ENCODE measurements around the gene LUC7L2. TPM values are rescaled to one million over a fixed set of nuclear protein-coding genes. Genes with fewer than 3 reads are reported as not detected.
"Not testable (repeated sequence)": the region's sequence is repeated elsewhere in the genome, so short reads cannot be mapped to it uniquely, and the experiment has no call there.

The LUC7L2 gene
- total RNA-seq, 4 donors from 2014 or later, result 29.4 to 77.6 (median 50.0) TPM

DNA sequence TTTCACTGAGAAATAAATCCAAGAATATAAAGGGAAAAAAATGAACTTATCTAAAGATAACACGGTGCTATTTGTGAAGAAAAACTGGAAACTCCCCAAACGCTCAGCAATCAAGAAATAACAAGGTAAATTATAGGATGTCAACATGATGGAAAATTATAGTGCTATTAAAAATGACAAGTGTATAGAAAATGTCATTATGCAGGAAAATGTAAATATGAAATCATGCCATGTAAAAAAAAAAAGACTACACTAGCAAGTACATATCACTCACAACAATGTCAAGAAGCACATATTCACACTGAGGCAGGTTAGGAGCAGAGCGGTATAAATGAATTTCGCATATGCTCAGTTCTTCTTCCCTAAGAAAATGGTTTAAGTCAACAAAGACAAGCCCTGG, 96.1 kb downstream of the LUC7L2 start:
- intact Hi-C loops (cut with DNase I), result no loop called here
- H3K9me3 ChIP-seq, result no peaks in the 10 kb centered on the region
- TF ChIP-seq POLR2A (IDR thresholded peaks at IDR 0.05), result no peak
- TF ChIP-seq, protein P1, sequence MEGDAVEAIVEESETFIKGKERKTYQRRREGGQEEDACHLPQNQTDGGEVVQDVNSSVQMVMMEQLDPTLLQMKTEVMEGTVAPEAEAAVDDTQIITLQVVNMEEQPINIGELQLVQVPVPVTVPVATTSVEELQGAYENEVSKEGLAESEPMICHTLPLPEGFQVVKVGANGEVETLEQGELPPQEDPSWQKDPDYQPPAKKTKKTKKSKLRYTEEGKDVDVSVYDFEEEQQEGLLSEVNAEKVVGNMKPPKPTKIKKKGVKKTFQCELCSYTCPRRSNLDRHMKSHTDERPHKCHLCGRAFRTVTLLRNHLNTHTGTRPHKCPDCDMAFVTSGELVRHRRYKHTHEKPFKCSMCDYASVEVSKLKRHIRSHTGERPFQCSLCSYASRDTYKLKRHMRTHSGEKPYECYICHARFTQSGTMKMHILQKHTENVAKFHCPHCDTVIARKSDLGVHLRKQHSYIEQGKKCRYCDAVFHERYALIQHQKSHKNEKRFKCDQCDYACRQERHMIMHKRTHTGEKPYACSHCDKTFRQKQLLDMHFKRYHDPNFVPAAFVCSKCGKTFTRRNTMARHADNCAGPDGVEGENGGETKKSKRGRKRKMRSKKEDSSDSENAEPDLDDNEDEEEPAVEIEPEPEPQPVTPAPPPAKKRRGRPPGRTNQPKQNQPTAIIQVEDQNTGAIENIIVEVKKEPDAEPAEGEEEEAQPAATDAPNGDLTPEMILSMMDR (IDR thresholded peaks at IDR 0.05), result no peak
- 89% methylated on average over 4 of the region's 4 CpGs for WGBS, 2 donors
- peaks cover 0 to 12% (median 0%) of the 10 kb centered on the region in 3 donors for H3K4me1 ChIP-seq
- H3K27me3 ChIP-seq, result no peaks in the 10 kb centered on the region
- peaks cover 0 to 8% (median 0%) of the 10 kb centered on the region in 3 donors for H3K36me3 ChIP-seq
- no peak for DNase-seq
- H3K4me3 ChIP-seq, result no peak overlapping the region
- H3K27ac ChIP-seq, result no peak overlapping the region

DNA sequence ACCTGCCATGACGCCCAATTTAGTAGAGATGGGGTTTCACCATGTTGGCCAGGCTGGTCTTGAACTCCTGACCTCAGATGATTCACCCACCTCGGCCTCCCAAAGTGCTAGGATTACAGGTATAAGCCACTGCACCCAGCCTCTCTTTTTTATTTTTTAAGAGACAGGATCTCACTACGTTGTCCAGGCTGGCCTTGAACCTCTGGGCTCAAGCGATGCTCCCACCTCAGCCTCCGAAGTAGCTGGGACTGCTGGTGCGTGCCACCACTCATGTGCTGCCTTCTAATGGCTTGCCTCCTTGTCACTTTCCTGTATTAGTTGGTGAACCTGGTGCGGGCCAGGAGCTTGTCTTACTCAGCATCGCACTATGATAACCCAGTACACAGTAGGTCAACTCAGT, 96.8 kb downstream of the LUC7L2 start:
- Histone ChIP-seq H3K36me3 (peaks cover 0 to 8% (median 0%) of the 10 kb centered on the region in 3 donors), H3K9me3 (no peaks in the 10 kb centered on the region), H3K27me3 (no peaks in the 10 kb centered on the region), H3K4me1 (peaks cover 0 to 12% (median 0%) of the 10 kb centered on the region in 3 donors), H3K27ac (no peak overlapping the region), H3K4me3 (no peak overlapping the region)
- intact Hi-C loops (cut with DNase I), result no loop called here
- 90 to 92% methylated on average over 7 to 8 of the region's 8 CpGs for WGBS, 2 donors
- TF ChIP-seq POLR2A (IDR thresholded peaks at IDR 0.05), result no peak
- TF ChIP-seq, protein P1 (IDR thresholded peaks at IDR 0.05), result no peak
- no peak for DNase-seq

DNA sequence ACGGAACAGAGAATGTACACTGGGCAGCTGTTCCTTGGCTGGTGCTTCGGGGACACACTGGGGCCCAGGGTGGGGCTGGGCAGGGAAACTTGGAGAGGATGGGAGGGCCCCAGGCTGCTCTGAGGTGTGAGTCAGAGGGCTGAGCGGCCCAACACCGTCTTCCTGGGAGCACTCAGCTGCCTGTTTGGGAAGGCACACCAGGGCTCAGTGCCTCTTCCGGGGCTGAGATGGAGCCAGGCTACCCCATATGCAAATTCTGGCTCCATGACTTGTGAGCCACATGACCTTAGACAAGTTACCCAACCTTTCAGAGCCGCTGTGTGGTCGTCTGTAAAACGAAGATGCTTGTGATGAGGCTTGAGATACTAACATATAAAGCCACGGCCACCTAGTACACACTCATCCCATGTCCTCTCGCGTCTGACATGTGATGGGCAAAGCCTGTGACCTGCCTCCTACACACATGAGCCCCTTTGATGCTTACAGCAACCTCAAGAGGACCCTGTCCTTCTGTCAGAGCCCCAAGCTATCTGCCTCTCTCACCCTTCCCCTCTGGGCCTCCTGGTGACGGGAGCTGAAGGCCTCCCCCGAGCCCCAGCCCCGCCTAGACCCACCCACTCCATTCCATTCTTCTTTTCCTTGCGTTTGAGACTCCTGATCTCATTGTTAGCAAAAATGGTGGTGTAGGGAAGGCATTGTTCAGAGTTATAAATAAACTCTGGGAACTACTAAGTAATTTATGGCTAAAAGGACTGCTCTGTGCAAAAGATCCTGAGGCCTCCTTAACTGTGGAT, 97.7 kb downstream of the LUC7L2 start:
- H3K9me3 ChIP-seq, result no peaks in the 10 kb centered on the region
- peaks cover 0 to 12% (median 0%) of the 10 kb centered on the region in 3 donors for H3K4me1 ChIP-seq
- WGBS, 2 donors, result 59 to 62% methylated on average over 10 to 14 of the region's 15 CpGs
- no peak overlapping the region for H3K4me3 ChIP-seq
- peaks cover 0 to 8% (median 0%) of the 10 kb centered on the region in 3 donors for H3K36me3 ChIP-seq
- intact Hi-C loops (cut with DNase I), result no loop called here
- H3K27me3 ChIP-seq, result no peaks in the 10 kb centered on the region
- no peak overlapping the region for H3K27ac ChIP-seq
- TF ChIP-seq, protein P1 (IDR thresholded peaks at IDR 0.05), result no peak
- no peak for TF ChIP-seq POLR2A (IDR thresholded peaks at IDR 0.05)
- DNase-seq, result no peak

DNA sequence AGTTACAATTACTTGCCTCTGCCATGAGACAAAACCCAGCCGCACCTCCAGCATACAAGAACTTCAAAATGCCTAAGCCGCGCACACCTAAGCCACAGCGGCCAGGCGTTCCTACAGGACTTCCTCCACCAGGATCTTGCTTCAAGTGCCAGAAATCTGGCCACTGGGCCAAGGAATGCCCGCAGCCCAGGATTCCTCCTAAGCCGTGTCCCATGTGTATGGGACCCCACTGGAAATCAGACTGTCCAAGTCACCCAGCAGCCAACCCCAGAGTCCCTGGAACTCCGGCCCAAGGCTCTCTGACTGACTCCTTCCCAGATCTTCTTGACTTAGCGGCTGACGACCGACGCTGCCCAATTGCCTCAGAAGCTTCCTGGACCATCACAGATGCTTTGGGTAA, 103.7 kb downstream of the LUC7L2 start:
- H3K4me1 ChIP-seq; H3K4me3 ChIP-seq; intact Hi-C loops (cut with DNase I); H3K9me3 ChIP-seq; DNase-seq; H3K27ac ChIP-seq; H3K27me3 ChIP-seq; H3K36me3 ChIP-seq: not testable (repeated sequence)
- WGBS, 2 donors, result 95 to 98% methylated on average over 8 to 12 of the region's 12 CpGs

DNA sequence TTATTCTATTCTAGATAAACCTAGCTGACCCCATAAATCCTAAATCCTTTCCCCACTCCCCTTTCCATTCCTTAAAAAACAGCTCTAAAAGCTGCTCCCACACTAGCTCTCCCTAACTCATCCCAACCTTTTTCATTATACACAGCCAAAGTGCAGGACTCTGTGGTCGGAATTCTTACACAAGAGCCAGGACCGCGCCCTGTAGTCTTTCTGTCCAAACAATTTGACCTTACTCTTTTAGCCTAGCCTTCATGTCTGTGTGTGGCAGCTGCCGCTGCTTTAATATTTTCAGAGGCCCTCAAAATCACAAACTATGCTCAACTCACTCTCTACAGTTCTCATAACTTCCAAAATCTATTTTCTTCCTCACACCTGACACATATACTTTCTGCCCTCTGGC, 104.8 kb downstream of the LUC7L2 start:
- H3K36me3 ChIP-seq, result peaks cover 0 to 14% (median 0%) of the 10 kb centered on the region in 3 donors
- H3K4me1 ChIP-seq; H3K4me3 ChIP-seq; H3K27ac ChIP-seq; H3K27me3 ChIP-seq; intact Hi-C loops (cut with DNase I); H3K9me3 ChIP-seq; DNase-seq: not testable (repeated sequence)
- 90 to 92% methylated on average over 4 of the region's 4 CpGs for WGBS, 2 donors

DNA sequence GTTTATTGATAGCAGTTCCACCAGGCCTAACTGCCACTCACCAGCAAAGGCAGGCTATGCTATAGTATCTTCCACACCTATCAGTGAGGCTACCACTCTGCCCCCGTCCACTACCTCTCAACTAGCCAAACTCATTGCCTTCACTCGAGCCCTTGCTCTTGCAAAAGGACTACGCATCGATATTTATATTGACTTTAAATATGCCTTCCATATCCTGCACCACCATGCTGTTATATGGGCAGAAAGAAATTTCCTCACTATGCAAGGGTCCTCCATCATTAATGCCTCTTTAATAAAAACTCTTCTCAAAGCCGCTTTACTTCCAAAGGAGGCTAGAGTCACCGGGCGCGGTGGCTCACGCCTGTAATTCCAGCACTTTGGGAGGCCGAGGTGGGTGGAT, 105.4 kb downstream of the LUC7L2 start:
- H3K4me1 ChIP-seq; H3K4me3 ChIP-seq; H3K27ac ChIP-seq; H3K9me3 ChIP-seq; DNase-seq; H3K27me3 ChIP-seq; intact Hi-C loops (cut with DNase I): not testable (repeated sequence)
- WGBS, 2 donors, result 93 to 97% methylated on average over 4 to 10 of the region's 10 CpGs
- H3K36me3 ChIP-seq, result peaks cover 0 to 17% (median 0%) of the 10 kb centered on the region in 3 donors

DNA sequence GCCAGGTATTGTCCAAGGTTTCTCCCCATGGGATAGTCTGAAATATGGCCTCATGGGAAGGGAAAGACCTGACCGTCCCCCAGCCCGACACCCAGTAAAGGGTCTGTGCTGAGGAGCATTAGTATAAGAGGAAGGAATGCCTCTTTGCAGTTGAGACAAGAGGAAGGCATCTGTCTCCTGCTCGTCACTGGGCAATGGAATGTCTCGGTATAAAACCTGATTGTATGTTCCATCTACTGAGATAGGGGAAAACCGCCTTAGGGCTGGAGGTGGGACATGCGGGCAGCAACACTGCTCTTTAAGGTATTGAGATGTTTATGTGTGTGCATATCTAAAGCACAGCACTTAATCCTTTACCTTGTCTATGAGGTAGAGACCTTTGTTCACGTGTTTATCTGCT, 108.0 kb downstream of the LUC7L2 start:
- DNase-seq, H3K4me1 ChIP-seq: not testable (repeated sequence)

DNA sequence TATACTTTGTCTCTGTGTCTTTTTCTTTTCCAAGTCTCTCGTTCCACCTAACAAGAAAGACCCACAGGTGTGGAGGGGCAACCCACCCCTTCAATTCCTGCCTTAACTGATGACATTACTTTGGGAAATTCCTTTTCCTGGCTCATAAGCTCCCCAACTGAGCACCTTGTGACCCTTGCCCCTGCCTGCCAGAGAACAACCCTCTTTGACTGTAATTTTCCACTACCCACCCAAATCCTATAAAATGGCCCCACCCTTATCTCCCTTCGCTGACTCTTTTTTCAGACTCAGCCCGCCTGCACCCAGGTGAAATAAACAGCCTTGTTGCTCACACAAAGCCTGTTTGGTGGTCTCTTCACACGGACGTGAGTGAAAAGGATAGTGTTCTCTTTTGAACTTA, 108.6 kb downstream of the LUC7L2 start:
- intact Hi-C loops (cut with DNase I); H3K4me3 ChIP-seq; H3K9me3 ChIP-seq; H3K27me3 ChIP-seq; H3K4me1 ChIP-seq; H3K27ac ChIP-seq; DNase-seq: not testable (repeated sequence)
- WGBS, 2 donors, result 83 to 86% methylated on average over 5 of the region's 5 CpGs
- H3K36me3 ChIP-seq, result peaks cover 0 to 25% (median 0%) of the 10 kb centered on the region in 3 donors

More for the DNA sequence above, 108.0 kb downstream of the LUC7L2 start:
- H3K9me3 ChIP-seq; H3K27me3 ChIP-seq; H3K4me3 ChIP-seq; H3K27ac ChIP-seq; intact Hi-C loops (cut with DNase I): not testable (repeated sequence)
- WGBS, 2 donors, result 88 to 92% methylated on average over 4 to 7 of the region's 7 CpGs
- peaks cover 0 to 20% (median 0%) of the 10 kb centered on the region in 3 donors for H3K36me3 ChIP-seq

All from esophagus squamous epithelium (tissue), 5 donors.